Measurements from ENCODE around the gene ZNF561. TPM values are rescaled to one million over a fixed set of nuclear protein-coding genes. Genes with fewer than 3 reads are reported as not detected.

ZNF561 gene
- total and polyA plus RNA-seq, 4 experiments from 2014 or later: 12.5 to 75.8 (median 42.3) TPM

Other genes starting within 250 kb of the ZNF561 start
- gene ZNF266, start 185.7 kb downstream of the ZNF561 start, total RNA-seq: 10 to 100 TPM; 73.4 to 76.4 TPM
- 10 to 100 TPM; 13.4 to 17.4 TPM for gene ZNF266, start 185.7 kb downstream of the ZNF561 start, polyA plus RNA-seq
- gene ZNF560, start 122.6 kb downstream of the ZNF561 start, total RNA-seq: not detected
- gene ZNF560, start 122.6 kb downstream of the ZNF561 start, polyA plus RNA-seq: not detected
- gene ZNF426, start 82.6 kb downstream of the ZNF561 start, total RNA-seq: 10 to 100 TPM; 18.0 to 18.2 TPM
- gene ZNF426, start 82.6 kb downstream of the ZNF561 start, polyA plus RNA-seq: 10 to 100 TPM; 11.7 to 16.8 TPM
- 10 to 100 TPM; 47.2 to 53.0 TPM for gene ZNF121, start 36.7 kb downstream of the ZNF561 start, total RNA-seq
- 1 to 10 TPM; 2.1 to 4.2 TPM for gene ZNF121, start 36.7 kb downstream of the ZNF561 start, polyA plus RNA-seq
- 10 to 100 TPM; 21.2 to 23.2 TPM for gene ZNF562, start 53.9 kb upstream of the ZNF561 start, total RNA-seq
- gene ZNF562, start 53.9 kb upstream of the ZNF561 start, polyA plus RNA-seq: 1 to 10 TPM; 1.2 to 3.9 TPM
- gene ZNF846, start 147.5 kb upstream of the ZNF561 start, total RNA-seq: 10 to 100 TPM; 16.9 to 19.7 TPM
- 1 to 10 TPM; 4.0 to 5.4 TPM for gene ZNF846, start 147.5 kb upstream of the ZNF561 start, polyA plus RNA-seq
- gene FBXL12, start 197.8 kb upstream of the ZNF561 start, total RNA-seq: 10 to 100 TPM; 27.8 to 30.7 TPM
- 10 to 100 TPM; 10.8 to 12.4 TPM for gene FBXL12, start 197.8 kb upstream of the ZNF561 start, polyA plus RNA-seq
- gene UBL5, start 206.7 kb upstream of the ZNF561 start, total RNA-seq: 100 to 1,000 TPM; 241 to 247 TPM
- gene UBL5, start 206.7 kb upstream of the ZNF561 start, polyA plus RNA-seq: 100 to 1,000 TPM; 703 to 753 TPM
- gene PIN1, start 214.1 kb upstream of the ZNF561 start, total RNA-seq: 10 to 100 TPM; 72.1 to 76.9 TPM
- 100 to 1,000 TPM in 1 of 2 donors, 10 to 100 TPM in 1; 85.1 to 167 TPM for gene PIN1, start 214.1 kb upstream of the ZNF561 start, polyA plus RNA-seq